ENCODE measurements around the gene RSPH1.

GRCh38 chr21:42430521-42430920 is 65.5 kb downstream of the RSPH1 start:
- TF ChIP-seq CTCF (conservative IDR thresholded peaks at IDR 0.05; ENCODE audit: low read length) (no peak), EZH2phosphoT487 (IDR thresholded peaks at IDR 0.05; ENCODE audit: borderline replicate concordance) (no peak)
